ENCODE data around the gene MAP4K5. TPM values are rescaled to one million over a fixed set of nuclear protein-coding genes. Genes with fewer than 3 reads are reported as not detected.

Gene MAP4K5
- polyA plus RNA-seq, 2 of the 4 experiments (the other 2 are of a cell fraction): 18.7 to 30.8 TPM

DNA sequence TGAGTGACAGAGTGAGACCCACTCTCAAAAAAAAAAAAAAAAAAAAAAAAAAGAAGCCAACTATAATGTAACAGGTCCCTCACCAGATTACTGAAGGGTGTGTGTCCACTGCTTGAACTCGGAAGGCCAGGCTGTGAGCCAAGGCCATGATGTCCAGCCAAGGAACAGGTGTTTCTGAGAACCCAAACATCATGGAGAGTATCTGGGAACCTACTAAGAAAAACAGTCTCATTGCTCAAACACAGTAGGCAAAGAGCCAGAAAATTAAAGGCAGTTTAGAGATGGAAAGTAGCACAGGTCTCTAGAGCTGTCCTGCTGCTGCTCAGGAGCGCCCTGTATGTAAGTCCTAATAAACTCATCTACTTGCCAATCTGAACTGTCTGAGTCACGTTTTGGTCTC lies 12.5 kb upstream of the MAP4K5 start:
- DNase-seq (ENCODE audit: low read depth in 1 of 2, low spot score in 1 of 2): no peak
- CTCF ChIA-PET: interaction anchor here (0.8 to 1.8 kb wide), 4 partner anchors 9 to 242 kb away, joined by 3 to 13 read pairs (median 5); no protein-coding TSS in a partner anchor

DNA sequence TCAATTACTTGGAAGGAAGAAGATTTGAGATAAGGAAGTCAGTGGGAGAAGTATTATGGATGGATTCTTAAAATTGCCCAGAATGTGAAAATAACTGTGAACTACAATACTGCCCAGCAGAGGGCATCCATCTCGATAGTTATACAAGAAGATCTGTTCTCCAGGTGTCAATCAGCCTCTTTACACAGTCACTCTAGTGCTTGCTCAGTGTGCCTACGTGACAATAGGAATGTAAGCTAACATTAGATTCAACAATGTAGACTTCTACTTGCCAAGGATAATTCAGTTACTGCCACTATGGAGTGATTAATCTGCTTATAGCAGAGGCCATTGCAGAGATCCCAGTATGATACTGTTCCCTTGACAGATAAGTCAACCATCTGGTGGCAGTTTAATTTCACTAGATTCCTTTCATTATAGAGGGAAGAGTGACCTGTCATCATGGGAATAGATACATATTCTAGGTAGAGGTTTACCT lies 10.6 kb upstream of the MAP4K5 start:
- POLR2A ChIA-PET: no interaction called here
- TF ChIP-seq NR3C1 (IDR thresholded peaks at IDR 0.05) (no peak), BHLHE40 (IDR thresholded peaks at IDR 0.05; ENCODE audit: low read depth, low read length) (no peak), RAD21 (conservative IDR thresholded peaks at IDR 0.05 in 1 of 2, IDR thresholded peaks at IDR 0.05 in 1 of 2) (peak; percentile 48 to 49), SMC3 (IDR thresholded peaks at IDR 0.05) (peak; percentile 71)
- TF ChIP-seq, protein P1, sequence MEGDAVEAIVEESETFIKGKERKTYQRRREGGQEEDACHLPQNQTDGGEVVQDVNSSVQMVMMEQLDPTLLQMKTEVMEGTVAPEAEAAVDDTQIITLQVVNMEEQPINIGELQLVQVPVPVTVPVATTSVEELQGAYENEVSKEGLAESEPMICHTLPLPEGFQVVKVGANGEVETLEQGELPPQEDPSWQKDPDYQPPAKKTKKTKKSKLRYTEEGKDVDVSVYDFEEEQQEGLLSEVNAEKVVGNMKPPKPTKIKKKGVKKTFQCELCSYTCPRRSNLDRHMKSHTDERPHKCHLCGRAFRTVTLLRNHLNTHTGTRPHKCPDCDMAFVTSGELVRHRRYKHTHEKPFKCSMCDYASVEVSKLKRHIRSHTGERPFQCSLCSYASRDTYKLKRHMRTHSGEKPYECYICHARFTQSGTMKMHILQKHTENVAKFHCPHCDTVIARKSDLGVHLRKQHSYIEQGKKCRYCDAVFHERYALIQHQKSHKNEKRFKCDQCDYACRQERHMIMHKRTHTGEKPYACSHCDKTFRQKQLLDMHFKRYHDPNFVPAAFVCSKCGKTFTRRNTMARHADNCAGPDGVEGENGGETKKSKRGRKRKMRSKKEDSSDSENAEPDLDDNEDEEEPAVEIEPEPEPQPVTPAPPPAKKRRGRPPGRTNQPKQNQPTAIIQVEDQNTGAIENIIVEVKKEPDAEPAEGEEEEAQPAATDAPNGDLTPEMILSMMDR (IDR thresholded peaks at IDR 0.05): peak; percentile 64
- TF ChIP-seq, protein P2, sequence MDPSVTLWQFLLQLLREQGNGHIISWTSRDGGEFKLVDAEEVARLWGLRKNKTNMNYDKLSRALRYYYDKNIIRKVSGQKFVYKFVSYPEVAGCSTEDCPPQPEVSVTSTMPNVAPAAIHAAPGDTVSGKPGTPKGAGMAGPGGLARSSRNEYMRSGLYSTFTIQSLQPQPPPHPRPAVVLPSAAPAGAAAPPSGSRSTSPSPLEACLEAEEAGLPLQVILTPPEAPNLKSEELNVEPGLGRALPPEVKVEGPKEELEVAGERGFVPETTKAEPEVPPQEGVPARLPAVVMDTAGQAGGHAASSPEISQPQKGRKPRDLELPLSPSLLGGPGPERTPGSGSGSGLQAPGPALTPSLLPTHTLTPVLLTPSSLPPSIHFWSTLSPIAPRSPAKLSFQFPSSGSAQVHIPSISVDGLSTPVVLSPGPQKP (IDR thresholded peaks at IDR 0.05; ENCODE audit: low read depth, low read length): no peak
- TF ChIP-seq, protein P3, sequence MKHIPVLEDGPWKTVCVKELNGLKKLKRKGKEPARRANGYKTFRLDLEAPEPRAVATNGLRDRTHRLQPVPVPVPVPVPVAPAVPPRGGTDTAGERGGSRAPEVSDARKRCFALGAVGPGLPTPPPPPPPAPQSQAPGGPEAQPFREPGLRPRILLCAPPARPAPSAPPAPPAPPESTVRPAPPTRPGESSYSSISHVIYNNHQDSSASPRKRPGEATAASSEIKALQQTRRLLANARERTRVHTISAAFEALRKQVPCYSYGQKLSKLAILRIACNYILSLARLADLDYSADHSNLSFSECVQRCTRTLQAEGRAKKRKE (CRISPR knock-in tag; IDR thresholded peaks at IDR 0.05; ENCODE audit: low read depth): no peak
- Histone ChIP-seq H3K4me1 (no peaks in the 10 kb centered on the region), H3K27ac (no peak overlapping the region), H3K4me3 (no peak overlapping the region), H3K4me2 (no peak overlapping the region), H3K9me3 (no peaks in the 10 kb centered on the region)
- CTCF ChIA-PET: interaction anchor here (0.6 to 2.5 kb wide), 34 partner anchors 11 to 340 kb away, joined by 3 to 30 read pairs (median 4); partner anchors contain the start of genes ATL1 and MAP4K5
- peak; percentile 52 to 82; a peak in 4 of 6 replicates for ATAC-seq
- 2% methylated on average over 2 of the region's 2 CpGs for WGBS (ENCODE audit: missing lambda C conversion rate)
- DNase-seq (ENCODE audit: low read depth in 1 of 2, low spot score in 1 of 2): peak; percentile 33 to 59
- no peak for FAIRE-seq

More for the DNA sequence above, 12.5 kb upstream of the MAP4K5 start:
- FAIRE-seq: no peak
- TF ChIP-seq, protein P3 (CRISPR knock-in tag; IDR thresholded peaks at IDR 0.05; ENCODE audit: low read depth): no peak
- TF ChIP-seq JUNB (IDR thresholded peaks at IDR 0.05) (no peak), EHMT2 (IDR thresholded peaks at IDR 0.05; ENCODE audit: low read depth) (no peak), EP300 (IDR thresholded peaks at IDR 0.05) (no peak), FOXS1 (CRISPR knock-in tag; IDR thresholded peaks at IDR 0.05) (no peak), POLR2A (IDR thresholded peaks at IDR 0.05; ENCODE audit: low read length) (no peak), HDAC2 (IDR thresholded peaks at IDR 0.05) (no peak), TFCP2L1 (CRISPR knock-in tag; IDR thresholded peaks at IDR 0.05) (no peak), ZC3H11A (IDR thresholded peaks at IDR 0.05) (no peak), MAZ (IDR thresholded peaks at IDR 0.05; ENCODE audit: borderline replicate concordance, low read depth, low read length) (no peak)
- TF ChIP-seq, protein P4, sequence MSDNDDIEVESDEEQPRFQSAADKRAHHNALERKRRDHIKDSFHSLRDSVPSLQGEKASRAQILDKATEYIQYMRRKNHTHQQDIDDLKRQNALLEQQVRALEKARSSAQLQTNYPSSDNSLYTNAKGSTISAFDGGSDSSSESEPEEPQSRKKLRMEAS (IDR thresholded peaks at IDR 0.05): no peak
- TF ChIP-seq, protein P2 (IDR thresholded peaks at IDR 0.05; ENCODE audit: low read depth, low read length): no peak
- TF ChIP-seq, protein P5, sequence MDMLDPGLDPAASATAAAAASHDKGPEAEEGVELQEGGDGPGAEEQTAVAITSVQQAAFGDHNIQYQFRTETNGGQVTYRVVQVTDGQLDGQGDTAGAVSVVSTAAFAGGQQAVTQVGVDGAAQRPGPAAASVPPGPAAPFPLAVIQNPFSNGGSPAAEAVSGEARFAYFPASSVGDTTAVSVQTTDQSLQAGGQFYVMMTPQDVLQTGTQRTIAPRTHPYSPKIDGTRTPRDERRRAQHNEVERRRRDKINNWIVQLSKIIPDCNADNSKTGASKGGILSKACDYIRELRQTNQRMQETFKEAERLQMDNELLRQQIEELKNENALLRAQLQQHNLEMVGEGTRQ (IDR thresholded peaks at IDR 0.05): no peak
- H3K27ac ChIP-seq: no peak overlapping the region
- no peaks in the 10 kb centered on the region for H3K4me1 ChIP-seq
- H3K4me3 ChIP-seq: no peak overlapping the region
- H3K4me2 ChIP-seq: no peak overlapping the region
- no peak for ATAC-seq
- H3K9me3 ChIP-seq: no peaks in the 10 kb centered on the region
- POLR2A ChIA-PET: no interaction called here
- WGBS (ENCODE audit: missing lambda C conversion rate): 44% methylated on average over 3 of the region's 3 CpGs

Measured in A549 (cell line).